ENCODE data around the gene PDK2.
"Not testable (repeated sequence)": the region's sequence is repeated elsewhere in the genome, so short reads cannot be mapped to it uniquely, and the experiment has no call there.

Gene PDK2

GRCh38 chr17:50057521-50057991, 37.6 kb upstream of the PDK2 start:
- no peak for TF ChIP-seq CTCF (IDR thresholded peaks at IDR 0.05; ENCODE audit: low read depth, low read length, missing control alignments)
- DNase-seq (ENCODE audit: low read depth) = no peak
- H3K4me3 ChIP-seq (ENCODE audit: low read depth, low read length) = no peak overlapping the region

- TF ChIP-seq CTCF (IDR thresholded peaks at IDR 0.05; ENCODE audit: low read depth, low read length, missing control alignments) = no peak
- DNase-seq (ENCODE audit: low read depth) = no peak
- no peak overlapping the region for H3K4me3 ChIP-seq (ENCODE audit: low read depth, low read length)
These were observed 36.7 kb upstream of the PDK2 start for GRCh38 chr17:50058296-50058953.

DNA sequence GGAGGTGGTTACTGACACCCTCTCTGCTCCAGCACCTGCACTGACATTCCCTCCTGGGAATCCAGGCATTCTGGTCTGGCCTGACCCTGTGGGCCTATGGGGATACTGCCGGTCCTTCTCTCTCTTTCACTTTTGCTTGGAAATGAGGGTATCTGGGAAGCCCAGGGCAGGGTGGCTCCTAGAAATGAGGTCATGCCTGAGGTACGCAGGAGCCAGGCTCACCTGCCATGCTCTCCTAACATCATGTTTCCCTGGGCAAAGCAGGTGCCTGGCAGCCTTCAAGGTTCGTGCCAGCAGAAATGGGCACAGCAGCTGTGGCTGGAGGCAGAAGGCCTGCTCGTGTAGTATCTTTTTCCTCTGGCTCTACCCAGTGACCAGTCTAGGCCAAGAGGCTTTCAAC, 35.9 kb upstream of the PDK2 start:
- no peak for DNase-seq (ENCODE audit: low read depth)
- TF ChIP-seq CTCF (IDR thresholded peaks at IDR 0.05; ENCODE audit: low read depth, low read length, missing control alignments) = no peak
- H3K4me3 ChIP-seq (ENCODE audit: low read depth, low read length) = no peak overlapping the region

DNA sequence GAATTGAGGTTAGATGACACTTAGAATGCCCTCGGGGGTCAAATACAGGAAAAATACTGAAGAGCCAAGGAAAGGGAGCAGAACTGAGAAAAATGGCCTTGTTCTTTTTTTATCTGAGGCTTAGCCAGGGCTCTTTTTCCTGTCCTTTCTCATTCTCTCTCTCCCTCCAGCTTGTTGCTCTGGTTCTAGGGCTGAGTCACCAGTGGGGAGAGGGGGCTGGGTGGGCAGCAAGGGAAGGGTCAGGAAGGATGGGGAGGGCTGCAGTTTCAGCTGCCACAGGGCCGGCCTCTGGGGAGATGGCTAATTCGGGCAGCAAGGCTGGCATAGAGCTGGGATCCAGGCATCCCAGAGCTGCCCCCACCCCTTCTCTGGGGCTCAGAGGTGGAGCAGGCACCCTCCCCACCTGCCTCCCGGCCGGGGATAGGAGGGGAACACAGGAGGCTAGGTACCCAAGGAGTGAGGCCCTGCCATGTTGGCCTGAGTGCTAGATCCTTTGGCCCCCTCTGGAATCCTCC, 35.3 kb upstream of the PDK2 start:
- no peak for TF ChIP-seq CTCF (IDR thresholded peaks at IDR 0.05; ENCODE audit: low read depth, low read length, missing control alignments)
- no peak for DNase-seq (ENCODE audit: low read depth)
- no peak overlapping the region for H3K4me3 ChIP-seq (ENCODE audit: low read depth, low read length)

DNA sequence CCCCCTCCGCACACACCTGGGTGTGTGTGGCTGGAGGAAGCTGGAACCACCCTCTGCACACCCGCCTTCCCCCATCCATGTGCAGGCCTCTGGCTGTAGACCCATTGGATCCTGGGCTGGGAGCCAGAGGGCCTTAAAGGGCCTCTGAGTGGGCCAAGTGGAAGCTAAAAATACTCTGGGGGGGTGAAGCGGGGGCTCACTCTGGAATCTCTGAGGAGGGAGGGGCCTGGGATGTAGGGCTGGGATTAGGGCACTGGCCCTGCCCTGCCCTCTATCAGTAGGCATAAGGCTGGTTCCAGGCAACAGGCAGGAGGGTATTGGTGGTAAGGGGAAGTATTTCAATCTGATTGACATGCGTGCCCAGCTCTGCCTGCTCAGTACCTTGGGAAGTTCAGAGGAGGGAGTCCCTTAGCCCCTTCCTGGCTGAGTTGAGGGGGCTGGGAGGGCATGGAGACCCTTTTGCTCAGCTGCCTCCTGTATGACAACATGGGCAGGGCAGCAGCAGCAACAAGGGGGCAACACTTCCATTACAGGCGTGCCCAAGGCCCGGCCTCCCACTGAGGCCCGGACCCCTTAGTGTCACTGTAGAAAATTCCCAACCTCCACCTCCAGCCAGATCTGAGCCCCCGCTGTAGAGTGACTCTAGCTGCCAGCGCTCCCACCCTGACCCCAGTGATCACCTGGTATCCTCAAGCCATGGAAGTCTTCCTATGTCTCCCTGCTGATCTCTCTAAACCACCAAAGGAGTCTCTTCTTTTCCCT, 34.0 kb upstream of the PDK2 start:
- DNase-seq (ENCODE audit: low read depth) = no peak
- no peak for TF ChIP-seq CTCF (IDR thresholded peaks at IDR 0.05; ENCODE audit: low read depth, low read length, missing control alignments)
- no peak overlapping the region for H3K4me3 ChIP-seq (ENCODE audit: low read depth, low read length)

- not testable (repeated sequence) for H3K4me3 ChIP-seq (ENCODE audit: low read depth, low read length)
These were observed 33.5 kb upstream of the PDK2 start for GRCh38 chr17:50061713-50062045.

DNA sequence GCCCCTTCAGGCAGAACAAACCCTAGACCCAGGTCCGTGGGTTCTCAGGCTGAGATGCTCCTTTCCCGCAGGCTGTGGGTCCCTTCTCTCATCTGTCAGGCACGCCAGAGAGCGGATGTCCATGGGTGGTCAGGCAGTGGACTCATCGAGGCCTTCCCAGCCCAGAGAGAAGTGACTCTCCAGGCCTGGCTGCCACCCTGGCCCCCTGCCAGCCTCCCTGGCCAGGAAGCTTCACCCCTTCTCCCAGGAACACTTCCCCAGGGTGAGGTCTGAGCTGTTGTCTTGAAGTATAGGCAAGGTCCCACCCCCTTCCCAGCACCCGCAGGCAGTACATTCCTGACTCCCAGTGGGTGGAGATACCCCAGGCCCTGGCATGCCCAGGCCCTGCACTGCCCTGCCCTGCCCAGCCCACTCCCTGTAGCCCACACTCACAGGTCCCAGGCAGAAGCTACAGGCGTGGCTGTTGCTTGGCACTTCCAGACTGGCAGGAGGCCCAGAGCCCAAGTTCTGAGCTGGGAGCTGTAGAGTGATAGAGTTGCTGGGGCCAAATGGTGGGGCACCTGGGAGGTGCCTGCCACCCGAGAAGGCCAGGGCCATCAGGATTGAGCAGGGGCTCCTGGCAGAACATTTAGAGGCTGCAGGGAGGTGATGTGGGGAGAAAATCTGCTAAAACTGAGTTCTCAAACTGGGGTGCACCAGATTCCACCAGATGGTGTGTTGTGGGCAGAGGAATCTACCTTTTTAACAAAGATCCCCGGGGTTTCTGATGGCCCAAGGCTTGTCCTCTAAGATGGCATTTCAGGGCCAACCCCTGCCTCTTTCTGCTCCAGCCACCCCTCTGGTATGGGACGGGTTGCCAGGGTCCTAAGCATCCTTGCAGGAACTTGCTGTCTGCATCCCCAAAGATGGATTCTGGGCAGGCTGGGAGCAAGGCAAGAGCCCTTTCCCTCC, 32.6 kb upstream of the PDK2 start:
- TF ChIP-seq CTCF (IDR thresholded peaks at IDR 0.05; ENCODE audit: low read depth, low read length, missing control alignments) = no peak
- no peak for DNase-seq (ENCODE audit: low read depth)
- H3K4me3 ChIP-seq (ENCODE audit: low read depth, low read length) = no peak overlapping the region

More at GRCh38 chr17:50061713-50062045, 33.5 kb upstream of the PDK2 start:
- DNase-seq (ENCODE audit: low read depth) = not testable (repeated sequence)

All from GM12864 (cell line).